Stimulated activated CD8-positive, alpha-beta memory T cell treated with anti-CD3 and anti-CD28 coated beads, Interleukin-15, amount 100 ng/mL, for 48 hours (primary cell): ENCODE measurements around the gene INPP5D.

Source experiments
- DNase-seq, 2 donors: peaks; one replicate each; pipeline ENCODE4 v3.0.0-alpha.2; 2020; ENCODE audit warnings: low read depth in 2 of 2

Gene INPP5D

GRCh38 chr2:233075966-233076339, 15.8 kb downstream of the INPP5D start:
- no peak for DNase-seq

GRCh38 chr2:233076749-233077148, 16.6 kb downstream of the INPP5D start:
- DNase-seq: no peak

GRCh38 chr2:233079473-233079877, 19.3 kb downstream of the INPP5D start:
- DNase-seq: no peak

- no peak for DNase-seq
These were observed 20.1 kb downstream of the INPP5D start for GRCh38 chr2:233079953-233080835.

GRCh38 chr2:233080836-233081229, 20.7 kb downstream of the INPP5D start:
- no peak for DNase-seq

GRCh38 chr2:233081232-233081730, 21.1 kb downstream of the INPP5D start:
- no peak for DNase-seq

- DNase-seq: no peak
These were observed 21.6 kb downstream of the INPP5D start for GRCh38 chr2:233081731-233082221.

- DNase-seq: no peak
These were observed 22.2 kb downstream of the INPP5D start for GRCh38 chr2:233082222-233082930.

- DNase-seq: no peak
These were observed 23.0 kb downstream of the INPP5D start for GRCh38 chr2:233082931-233083755.

GRCh38 chr2:233083782-233084181, 23.6 kb downstream of the INPP5D start:
- no peak for DNase-seq

GRCh38 chr2:233084488-233084887, 24.3 kb downstream of the INPP5D start:
- no peak for DNase-seq

GRCh38 chr2:233085037-233085838, 25.1 kb downstream of the INPP5D start:
- DNase-seq: no peak

- no peak for DNase-seq
These were observed 25.7 kb downstream of the INPP5D start for GRCh38 chr2:233085839-233086150.

GRCh38 chr2:233087713-233088112, 27.6 kb downstream of the INPP5D start:
- no peak for DNase-seq

- no peak for DNase-seq
These were observed 28.8 kb downstream of the INPP5D start for GRCh38 chr2:233088972-233089345.

- no peak for DNase-seq
These were observed 29.7 kb downstream of the INPP5D start for GRCh38 chr2:233089851-233090250.

- DNase-seq: no peak
These were observed 30.7 kb downstream of the INPP5D start for GRCh38 chr2:233090879-233091278.

- no peak for DNase-seq
These were observed 31.6 kb downstream of the INPP5D start for GRCh38 chr2:233091595-233092375.

- DNase-seq: no peak
These were observed 32.5 kb downstream of the INPP5D start for GRCh38 chr2:233092432-233093165.

- no peak for DNase-seq
These were observed 33.0 kb downstream of the INPP5D start for GRCh38 chr2:233093166-233093448.
